Cardiac muscle cell (in vitro differentiated cells and primary cell): ENCODE measurements around the gene TNIK. TPM values are rescaled to one million over a fixed set of nuclear protein-coding genes. Genes with fewer than 3 reads are reported as not detected.
"Not testable (repeated sequence)": the region's sequence is repeated elsewhere in the genome, so short reads cannot be mapped to it uniquely, and the experiment has no call there.

Experiments used
- DNase-seq, 2 donors: peaks; one replicate each; pipeline versions ENCODE4 v3.0.0 to v3.0.0-alpha.2; 2010 to 2017; ENCODE audit warnings: low read depth in 1 of 2, low spot score in 1 of 2
- H3K27ac ChIP-seq: fragments of 200-600 bp; sonication (generic); 2 replicates; pipeline ENCODE4 v1.5.1; 2016
- H3K27me3 ChIP-seq: fragments of 200-600 bp; sonication (generic); 2 replicates; pipeline ENCODE4 v1.6.0; 2016; ENCODE audit warnings: control low read depth
- H3K36me3 ChIP-seq: fragments of 200-600 bp; sonication (generic); 2 replicates; pipeline ENCODE4 v1.5.1; 2016; ENCODE audit warnings: control low read depth
- H3K4me1 ChIP-seq: fragments of 200-600 bp; sonication (generic); 2 replicates; pipeline ENCODE4 v1.8.1; 2017; ENCODE audit warnings: low read depth, mild to moderate bottlenecking, mixed run types
- H3K4me3 ChIP-seq: fragments of 200-600 bp; sonication (generic); 2 replicates; pipeline ENCODE4 v1.5.1; 2016; ENCODE audit warnings: mild to moderate bottlenecking
- H3K9me3 ChIP-seq: fragments of 200-600 bp; sonication (generic); 2 replicates; pipeline ENCODE4 v1.5.1; 2017; ENCODE audit warnings: low read depth, mild to moderate bottlenecking, control low read depth
- polyA plus RNA-seq: library from polyadenylated mRNA; unstranded; fragments of >200 nt; fragmentation: Nextera tagmentation; extraction: Ambion mirVana; gene quantifications from 2 replicates; pipeline ENCODE4 v1.2.1, GENCODE V29; 2016
- total RNA-seq: library from RNA; depleted of rRNA; stranded (reverse); fragments of >200 nt; gene quantifications from 2 replicates; pipeline ENCODE4 v1.2.3, GENCODE V29; 2016
- TF ChIP-seq, protein P1 (sequence below): IDR thresholded peaks from 2 replicates; pipeline ENCODE4 v1.5.1; 2012; ENCODE audit warnings: low read depth, mild to moderate bottlenecking, low read length

Gene TNIK
- total and polyA plus RNA-seq, 2 experiments from 2014 or later = 32.8 to 55.1 TPM

DNA sequence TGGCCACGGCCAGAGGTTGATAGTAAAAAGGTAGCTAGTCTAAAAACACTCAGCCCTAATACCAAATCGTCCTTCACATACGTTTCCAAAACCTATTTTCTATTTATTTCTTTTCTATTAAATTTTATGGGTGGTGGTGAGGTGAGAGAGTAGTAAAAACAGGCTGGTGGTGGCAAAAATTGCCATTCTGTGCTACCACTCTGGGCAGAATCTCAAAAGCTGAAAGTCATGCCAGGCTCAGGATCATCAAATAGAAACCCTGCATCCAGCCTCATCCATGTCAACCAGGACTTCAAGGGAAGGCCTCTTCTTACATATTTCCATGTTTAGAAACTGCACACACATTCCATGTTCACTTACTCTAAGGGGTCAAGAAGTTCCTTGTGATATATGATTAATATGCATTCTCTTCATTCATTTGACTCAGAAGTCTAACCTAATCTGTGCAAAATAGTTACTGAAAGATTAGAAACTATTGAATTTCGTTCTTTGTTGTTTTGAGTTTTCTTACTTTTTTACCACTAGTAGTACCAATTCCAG is 153.1 kb downstream of the TNIK start:
- Histone ChIP-seq H3K4me1 (peaks cover 19% of the 10 kb centered on the region), H3K9me3 (no peaks in the 10 kb centered on the region), H3K36me3 (no peaks in the 10 kb centered on the region), H3K4me3 (no peak overlapping the region), H3K27ac (peak overlapping the region; percentile 83), H3K27me3 (no peaks in the 10 kb centered on the region)
- peak in 1 of 2 donors; percentile 19 for DNase-seq
- TF ChIP-seq, protein P1, sequence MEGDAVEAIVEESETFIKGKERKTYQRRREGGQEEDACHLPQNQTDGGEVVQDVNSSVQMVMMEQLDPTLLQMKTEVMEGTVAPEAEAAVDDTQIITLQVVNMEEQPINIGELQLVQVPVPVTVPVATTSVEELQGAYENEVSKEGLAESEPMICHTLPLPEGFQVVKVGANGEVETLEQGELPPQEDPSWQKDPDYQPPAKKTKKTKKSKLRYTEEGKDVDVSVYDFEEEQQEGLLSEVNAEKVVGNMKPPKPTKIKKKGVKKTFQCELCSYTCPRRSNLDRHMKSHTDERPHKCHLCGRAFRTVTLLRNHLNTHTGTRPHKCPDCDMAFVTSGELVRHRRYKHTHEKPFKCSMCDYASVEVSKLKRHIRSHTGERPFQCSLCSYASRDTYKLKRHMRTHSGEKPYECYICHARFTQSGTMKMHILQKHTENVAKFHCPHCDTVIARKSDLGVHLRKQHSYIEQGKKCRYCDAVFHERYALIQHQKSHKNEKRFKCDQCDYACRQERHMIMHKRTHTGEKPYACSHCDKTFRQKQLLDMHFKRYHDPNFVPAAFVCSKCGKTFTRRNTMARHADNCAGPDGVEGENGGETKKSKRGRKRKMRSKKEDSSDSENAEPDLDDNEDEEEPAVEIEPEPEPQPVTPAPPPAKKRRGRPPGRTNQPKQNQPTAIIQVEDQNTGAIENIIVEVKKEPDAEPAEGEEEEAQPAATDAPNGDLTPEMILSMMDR = no peak

DNA sequence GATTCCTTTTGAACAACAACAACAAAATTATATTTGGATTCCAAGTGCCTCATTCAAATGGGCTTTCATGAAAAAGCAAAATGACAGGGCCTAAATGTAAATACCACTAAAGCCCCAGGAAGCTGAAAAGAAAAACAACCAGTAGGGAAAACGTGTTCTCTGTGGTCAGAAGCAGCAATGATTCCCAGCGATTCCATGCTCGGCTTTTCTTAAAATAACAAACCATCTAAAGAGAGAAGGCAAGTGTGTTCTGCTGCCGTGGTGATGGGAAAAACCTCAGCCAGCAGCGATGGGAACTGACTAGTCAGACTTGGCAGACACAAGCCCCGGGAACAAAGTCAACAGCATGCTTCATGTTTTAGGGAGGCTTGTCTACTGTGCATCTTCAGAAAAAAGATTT is 153.6 kb downstream of the TNIK start:
- peak overlapping the region; percentile 83 for H3K27ac ChIP-seq
- no peak overlapping the region for H3K4me3 ChIP-seq
- peaks cover 22% of the 10 kb centered on the region for H3K4me1 ChIP-seq
- no peaks in the 10 kb centered on the region for H3K9me3 ChIP-seq
- peak in 1 of 2 donors; percentile 95 for DNase-seq
- H3K27me3 ChIP-seq = no peaks in the 10 kb centered on the region
- H3K36me3 ChIP-seq = no peaks in the 10 kb centered on the region
- TF ChIP-seq, protein P1 = no peak

DNA sequence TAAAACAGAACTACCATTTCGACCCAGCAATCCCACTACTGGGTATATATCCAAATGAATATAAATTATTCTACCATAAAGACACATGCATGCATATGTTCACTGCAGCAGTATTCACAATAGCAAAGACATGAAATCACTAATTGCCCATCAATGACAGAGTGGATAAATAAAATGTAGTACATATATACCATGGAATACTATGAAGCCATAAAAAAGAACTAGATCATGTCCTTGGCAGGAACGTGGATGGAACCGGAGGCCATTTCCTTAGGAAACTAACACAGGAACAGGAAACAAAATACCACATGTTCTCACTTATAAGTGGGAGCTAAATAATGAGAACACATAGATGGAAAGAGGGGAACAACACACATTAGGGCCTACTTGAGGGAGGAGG is 154.4 kb downstream of the TNIK start:
- not testable (repeated sequence) for DNase-seq, H3K9me3 ChIP-seq, H3K27me3 ChIP-seq, H3K4me3 ChIP-seq, H3K36me3 ChIP-seq
- H3K27ac ChIP-seq = peak overlapping the region; percentile 83
- peaks cover 24% of the 10 kb centered on the region for H3K4me1 ChIP-seq

DNA sequence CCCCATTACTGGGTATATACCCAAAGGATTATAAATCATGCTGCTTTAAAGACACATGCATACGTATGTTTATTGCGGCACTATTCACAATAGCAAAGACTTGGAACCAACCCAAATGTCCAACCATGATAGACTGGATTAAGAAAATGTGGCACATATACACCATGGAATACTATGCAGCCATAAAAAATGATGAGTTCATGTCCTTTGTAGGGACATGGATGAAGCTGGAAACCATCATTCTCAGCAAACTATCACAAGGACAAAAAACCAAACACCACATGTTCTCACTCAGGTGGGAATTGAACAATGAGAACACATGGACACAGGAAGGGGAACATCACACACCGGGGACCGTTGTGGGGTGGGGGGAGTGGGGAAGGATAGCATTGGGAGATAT is 155.7 kb downstream of the TNIK start:
- H3K27me3 ChIP-seq, H3K27ac ChIP-seq, DNase-seq, H3K36me3 ChIP-seq, H3K9me3 ChIP-seq, H3K4me3 ChIP-seq: not testable (repeated sequence)
- peaks cover 24% of the 10 kb centered on the region for H3K4me1 ChIP-seq

DNA sequence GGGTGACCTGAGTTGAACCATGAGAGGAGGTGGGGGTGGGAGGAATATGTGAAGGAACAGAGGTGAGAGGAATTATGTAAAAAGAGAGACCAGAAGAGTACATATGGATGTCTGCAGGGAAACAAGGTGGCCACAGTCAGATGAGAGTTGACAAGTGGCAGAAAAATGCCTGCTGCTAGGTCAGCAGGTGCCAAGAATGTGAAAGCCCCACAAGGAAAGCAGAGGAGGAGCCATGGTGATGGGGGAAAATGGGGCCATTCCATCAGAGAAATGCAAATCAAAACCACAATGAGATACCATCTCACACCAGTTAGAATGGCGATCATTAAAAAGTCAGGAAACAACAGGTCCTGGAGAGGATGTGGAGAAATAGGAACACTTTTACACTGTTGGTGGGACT is 156.2 kb downstream of the TNIK start:
- not testable (repeated sequence) for DNase-seq, H3K27me3 ChIP-seq, H3K9me3 ChIP-seq, H3K4me3 ChIP-seq, H3K27ac ChIP-seq, H3K36me3 ChIP-seq
- H3K4me1 ChIP-seq = peaks cover 24% of the 10 kb centered on the region

DNA sequence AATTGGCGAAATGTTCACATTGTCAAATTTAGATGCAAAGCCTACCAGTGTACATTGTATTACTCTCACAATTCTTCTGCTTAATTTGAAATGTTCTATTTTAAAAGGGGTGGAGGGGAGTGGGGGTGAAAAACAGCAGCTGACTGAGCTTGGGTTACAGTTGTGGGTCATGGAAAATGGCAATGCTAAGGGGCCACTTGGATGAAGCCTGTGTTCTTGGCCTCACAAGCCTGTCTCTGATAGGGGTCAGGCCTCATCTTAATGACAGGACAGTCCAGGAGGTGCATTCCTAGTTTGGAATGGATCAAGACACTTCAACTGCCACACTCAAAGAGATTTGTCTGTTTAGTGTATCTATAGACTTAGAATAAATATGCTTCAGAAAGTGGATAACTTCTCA is 158.2 kb downstream of the TNIK start:
- Histone ChIP-seq H3K4me3 (no peak overlapping the region), H3K27ac (peak overlapping the region; percentile 65)

DNA sequence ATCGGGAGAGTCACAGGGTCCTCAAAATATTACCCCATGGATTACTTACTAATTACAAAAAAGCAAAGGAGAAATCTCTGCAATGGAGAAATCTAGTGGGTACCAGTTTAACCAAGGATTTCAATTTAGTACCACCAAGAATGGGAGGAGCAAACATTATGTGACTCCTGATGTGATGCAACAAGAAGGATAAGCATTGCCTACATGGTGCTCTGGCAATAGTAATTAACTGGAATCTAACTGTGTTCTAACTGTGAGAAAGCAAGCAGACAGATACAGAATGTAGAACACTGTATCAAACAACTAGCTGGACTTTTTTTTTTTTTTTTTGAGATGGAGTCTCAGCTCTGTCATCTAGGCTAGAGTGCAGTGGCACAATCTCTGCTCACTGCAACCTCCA is 159.2 kb downstream of the TNIK start:
- H3K9me3 ChIP-seq = no peaks in the 10 kb centered on the region
- peaks cover 27% of the 10 kb centered on the region for H3K4me1 ChIP-seq
- TF ChIP-seq, protein P1 = no peak
- no peaks in the 10 kb centered on the region for H3K27me3 ChIP-seq
- DNase-seq = peak in 1 of 2 donors; percentile 16
- no peak overlapping the region for H3K4me3 ChIP-seq
- no peak overlapping the region for H3K27ac ChIP-seq
- no peaks in the 10 kb centered on the region for H3K36me3 ChIP-seq

More for the DNA sequence above, 158.2 kb downstream of the TNIK start:
- Histone ChIP-seq H3K9me3 (no peaks in the 10 kb centered on the region), H3K4me1 (peaks cover 25% of the 10 kb centered on the region), H3K27me3 (no peaks in the 10 kb centered on the region), H3K36me3 (no peaks in the 10 kb centered on the region)
- TF ChIP-seq, protein P1 = no peak
- DNase-seq = no peak
